Mesenteric fat pad (tissue), 1 donor: ENCODE measurements around the gene C4orf50. TPM values are rescaled to one million over a fixed set of nuclear protein-coding genes. Genes with fewer than 3 reads are reported as not detected.
"Not testable (repeated sequence)": the region's sequence is repeated elsewhere in the genome, so short reads cannot be mapped to it uniquely, and the experiment has no call there.

Experiments
- DNase-seq: peaks from one replicate; pipeline ENCODE4 v3.0.0-alpha.2; 2020; ENCODE audit warnings: low spot score
- microRNA-seq: library from miRNA; unstranded; fragments of <30 nt; microRNA quantifications from one replicate; pipeline ENCODE4 v1.2.0, GENCODE V29; 2020; ENCODE audit warnings: borderline number of aligned reads
- total RNA-seq: library from RNA; stranded (reverse); fragmentation: NEBNext Ultra II Directional; extraction: Animal tissue kit (Norgen Biotek cat#: 25700); gene quantifications from one replicate; pipeline ENCODE4 v1.2.1, GENCODE V29; 2021
- donor health status: DM: yes; HTN: yes; CAD: no.

The C4orf50 gene
- total RNA-seq, 1 donor from 2014 or later: not detected

DNA sequence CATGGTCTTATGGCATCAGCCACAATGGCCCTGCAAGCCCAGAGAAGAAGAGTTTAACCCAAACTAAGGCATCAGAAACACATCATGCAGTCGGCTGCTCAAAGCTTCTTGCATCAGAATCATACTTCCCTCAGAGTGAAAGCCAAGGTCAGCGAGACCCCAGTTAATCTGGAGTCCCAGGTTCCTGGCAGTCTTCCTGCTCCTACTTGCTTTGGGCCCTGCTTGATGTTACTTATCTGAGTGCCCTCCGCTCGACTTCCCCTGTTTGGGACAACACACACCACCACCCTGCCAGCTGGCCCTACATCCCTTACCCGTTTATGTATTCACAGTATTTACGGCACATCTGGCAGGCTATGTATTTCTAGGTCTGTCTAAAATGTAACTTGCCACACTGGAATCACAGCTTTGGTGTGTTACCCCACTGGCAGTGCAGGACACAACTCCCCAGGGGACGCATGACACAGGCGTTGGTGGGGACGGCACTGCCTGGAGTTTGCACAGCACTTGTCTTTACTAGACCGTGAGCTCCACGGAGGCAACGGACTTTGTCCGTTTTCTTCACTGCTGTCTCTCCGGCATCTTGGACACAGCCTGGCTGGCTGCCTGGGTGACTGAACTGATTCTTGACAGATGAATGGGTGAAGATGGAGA is 148.1 kb downstream of the C4orf50 start:
- DNase-seq: no peak

DNA sequence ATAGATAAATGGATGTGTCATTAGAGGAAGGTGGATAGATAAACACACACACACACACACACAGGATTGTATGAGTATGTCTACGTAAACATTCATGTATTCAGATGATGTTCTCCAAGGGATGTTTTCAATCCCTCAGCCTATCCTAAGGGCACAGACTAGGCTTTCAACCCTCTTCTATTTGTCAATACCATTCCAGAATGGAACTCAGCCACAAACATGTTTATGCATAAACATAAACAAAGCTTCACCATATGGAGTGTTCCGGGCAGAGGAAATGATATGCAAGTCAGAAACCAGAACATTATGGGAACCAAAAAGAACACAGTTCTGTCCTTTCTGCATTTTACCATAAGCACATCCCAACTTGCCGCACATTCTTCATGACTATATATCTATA is 150.4 kb downstream of the C4orf50 start:
- DNase-seq: no peak

GRCh38 chr4:5866841-5867813 is 151.1 kb downstream of the C4orf50 start:
- no peak for DNase-seq

GRCh38 chr4:5865896-5866599 is 152.2 kb downstream of the C4orf50 start:
- no peak for DNase-seq

DNA sequence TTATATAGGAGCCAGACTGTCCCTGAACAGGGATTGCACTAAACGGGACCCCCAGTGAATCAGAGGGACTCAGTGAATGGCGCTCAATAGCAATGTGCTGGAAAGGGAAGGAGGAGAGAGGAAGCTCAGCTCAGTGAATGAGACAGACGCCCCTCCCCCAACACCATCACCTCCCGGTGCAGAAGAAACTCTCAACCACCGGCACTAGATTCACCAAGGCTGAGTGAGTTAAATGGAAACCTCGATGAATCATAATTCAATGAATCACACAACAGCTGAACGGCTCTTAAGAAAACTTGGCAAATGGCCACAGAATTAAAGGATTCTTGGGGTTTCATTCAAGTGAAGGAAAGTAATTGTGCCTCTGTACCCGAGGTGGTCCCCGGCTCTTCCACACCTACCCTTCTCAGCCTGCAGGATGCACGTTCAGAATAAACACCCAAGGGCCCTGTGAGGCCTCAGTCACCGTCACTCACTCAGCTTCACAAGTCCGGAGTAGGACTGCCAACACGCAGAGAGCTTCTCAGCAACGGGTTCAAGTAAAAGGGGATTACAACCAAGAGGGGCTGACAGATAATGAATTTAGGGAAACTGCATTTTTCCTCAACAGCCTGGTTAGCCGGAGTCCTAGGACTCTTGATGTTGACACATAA is 154.6 kb downstream of the C4orf50 start:
- DNase-seq: no peak

DNA sequence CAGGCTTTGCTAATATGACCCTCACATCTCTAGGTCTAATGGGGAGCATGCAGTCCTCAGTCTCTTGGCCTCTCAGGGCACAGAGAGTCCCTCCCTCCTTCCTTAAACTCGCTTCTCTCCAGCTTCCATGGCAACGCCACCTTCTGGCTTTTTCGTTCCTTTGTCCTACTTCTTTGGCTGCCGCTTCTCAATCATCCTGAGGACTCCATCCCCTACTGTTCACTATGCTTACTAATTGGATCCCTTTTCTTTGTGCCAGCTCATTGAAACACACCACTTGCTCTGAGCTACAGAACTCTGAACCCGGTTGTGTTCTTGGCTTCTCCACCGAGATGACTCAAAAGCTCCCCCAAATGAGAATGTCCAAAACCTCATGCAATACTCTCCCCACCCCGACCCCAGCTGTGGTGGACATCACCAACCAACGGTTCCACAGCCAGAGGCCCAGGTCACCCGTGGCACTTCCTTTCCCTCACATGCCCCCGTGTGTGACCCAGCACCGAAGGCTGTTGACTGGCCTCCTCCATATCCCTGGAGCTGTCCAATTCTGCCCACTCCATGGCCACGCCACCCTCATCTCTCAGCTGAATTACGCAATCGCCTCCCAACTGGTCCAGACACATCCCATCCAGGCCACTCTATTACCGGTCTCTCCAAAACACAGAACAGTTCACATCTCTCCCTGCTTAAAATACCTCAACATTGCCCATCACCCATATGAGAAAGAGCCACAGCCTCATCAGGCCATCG is 160.0 kb downstream of the C4orf50 start:
- no peak for DNase-seq

DNA sequence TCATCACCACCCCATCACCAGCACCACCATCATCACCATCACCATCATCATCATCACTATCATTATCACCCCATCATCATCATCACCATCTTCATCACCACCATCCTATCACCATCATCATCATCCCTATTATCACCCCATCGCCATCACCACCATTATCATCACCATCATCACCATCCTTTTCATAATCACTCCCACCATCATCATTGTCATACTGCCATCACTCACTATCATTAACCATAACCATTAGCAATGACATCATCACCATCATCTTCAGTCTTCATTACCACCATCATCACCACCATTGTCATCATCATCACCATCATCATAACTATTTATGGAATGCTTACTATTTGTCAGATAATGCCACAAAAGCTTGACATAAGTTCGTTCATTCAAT is 161.0 kb downstream of the C4orf50 start:
- no peak for DNase-seq

DNA sequence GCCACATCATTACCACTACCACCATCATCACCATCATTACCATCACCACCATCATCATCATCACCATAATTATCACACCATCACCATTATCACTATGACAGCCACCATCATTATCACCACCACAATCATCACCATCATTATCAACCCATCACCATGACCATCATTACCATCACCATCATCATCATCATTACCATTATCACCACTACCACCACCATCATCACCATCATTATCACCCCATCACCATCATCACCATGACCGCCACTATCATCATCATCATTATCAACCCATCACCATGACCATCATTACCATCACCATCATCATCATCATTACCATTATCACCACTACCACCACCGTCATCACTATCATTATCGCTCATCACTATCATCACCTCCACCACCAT is 161.9 kb downstream of the C4orf50 start:
- not testable (repeated sequence) for DNase-seq

DNA sequence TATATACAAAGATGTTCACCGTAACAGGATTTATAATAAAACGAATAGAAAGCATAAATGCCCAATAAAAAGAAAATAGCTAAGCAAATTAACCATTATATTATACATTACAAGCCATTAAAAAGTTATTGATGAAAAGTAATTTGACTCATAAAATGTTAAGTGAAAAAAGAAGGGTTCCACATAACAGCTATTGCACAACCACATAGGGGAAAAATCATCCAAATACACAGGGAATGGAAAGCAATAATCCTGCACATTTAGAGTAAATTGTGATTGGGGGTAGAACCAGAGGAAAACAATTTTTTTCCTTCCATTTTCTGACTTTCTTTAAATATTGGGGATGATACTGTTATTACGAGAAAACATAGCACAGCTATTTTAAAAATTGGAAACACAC is 163.3 kb downstream of the C4orf50 start:
- no peak for DNase-seq

- no peak for DNase-seq
Measured at GRCh38 chr4:5852523-5853202, 165.6 kb downstream of the C4orf50 start.

- no peak for DNase-seq
Measured at GRCh38 chr4:5851637-5852301, 166.5 kb downstream of the C4orf50 start.

Small RNAs within 50 kb of the gene (microRNA-seq; reads per million reads assigned to microRNA genes)
- not detected for gene MIR378D1

Other genes with a start within 250 kb of the C4orf50 start
- gene CRMP1, start 125.3 kb downstream of the C4orf50 start, total RNA-seq: 0.16 TPM
- gene JAKMIP1, start 182.1 kb upstream of the C4orf50 start, total RNA-seq: 0.10 TPM